Fibroblast of villous mesenchyme (primary cell): ENCODE results near the gene DHRS7. TPM values are rescaled to one million over a fixed set of nuclear protein-coding genes. Genes with fewer than 3 reads are reported as not detected.

Experiments
- DNase-seq: peaks from one replicate; pipeline ENCODE4 v3.0.0-alpha.2; 2010; ENCODE audit warnings: low read depth
- H3K4me3 ChIP-seq: 2 replicates; pipeline ENCODE4 v1.5.1; 2011; ENCODE audit warnings: low read depth, mild to moderate bottlenecking, low read length
- total RNA-seq: library from RNA; depleted of rRNA; stranded (reverse); fragments of >200 nt; gene quantifications from 2 replicates; pipeline ENCODE4 v1.2.3, GENCODE V29; 2012
- TF ChIP-seq, protein P1 (sequence below): IDR thresholded peaks from 2 replicates; pipeline ENCODE4 v1.5.1; 2012; ENCODE audit warnings: low read depth, mild to moderate bottlenecking, low read length; ENCODE audit not compliant: insufficient read depth

DHRS7 gene
- total RNA-seq, 1 donor, result 72.5 TPM

DNA sequence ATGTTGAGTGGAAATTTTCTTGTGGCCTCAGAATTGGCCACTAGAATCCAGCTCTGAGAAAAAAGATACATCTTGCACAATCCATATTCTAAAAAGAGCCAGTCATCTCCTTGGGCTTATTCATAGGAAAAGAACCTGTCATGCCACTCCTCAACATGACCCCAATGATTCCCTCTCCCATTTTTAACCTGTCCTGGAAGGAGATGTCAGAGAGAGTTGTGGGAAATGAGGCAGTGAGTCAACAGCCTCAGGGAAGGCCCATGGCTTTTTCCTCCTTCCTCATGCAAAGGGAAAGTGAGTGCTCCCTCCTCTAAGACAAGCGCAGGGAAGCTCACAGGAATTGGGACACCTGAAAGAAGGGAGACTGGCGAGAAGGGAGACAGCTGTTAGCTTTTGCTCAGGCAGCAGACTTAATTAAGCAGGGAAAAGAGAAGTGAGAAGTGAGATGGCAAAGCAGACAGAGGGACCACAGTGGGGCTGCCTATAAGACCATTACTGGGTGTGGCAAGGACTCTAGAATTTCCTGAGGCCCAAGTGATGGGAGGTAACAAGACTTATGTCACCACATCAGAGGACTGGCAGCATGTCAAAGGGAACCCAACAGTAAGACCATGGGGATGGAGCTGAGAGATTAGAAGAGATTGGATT is 10.2 kb upstream of the DHRS7 start:
- no peak for DNase-seq
- TF ChIP-seq, protein P1, sequence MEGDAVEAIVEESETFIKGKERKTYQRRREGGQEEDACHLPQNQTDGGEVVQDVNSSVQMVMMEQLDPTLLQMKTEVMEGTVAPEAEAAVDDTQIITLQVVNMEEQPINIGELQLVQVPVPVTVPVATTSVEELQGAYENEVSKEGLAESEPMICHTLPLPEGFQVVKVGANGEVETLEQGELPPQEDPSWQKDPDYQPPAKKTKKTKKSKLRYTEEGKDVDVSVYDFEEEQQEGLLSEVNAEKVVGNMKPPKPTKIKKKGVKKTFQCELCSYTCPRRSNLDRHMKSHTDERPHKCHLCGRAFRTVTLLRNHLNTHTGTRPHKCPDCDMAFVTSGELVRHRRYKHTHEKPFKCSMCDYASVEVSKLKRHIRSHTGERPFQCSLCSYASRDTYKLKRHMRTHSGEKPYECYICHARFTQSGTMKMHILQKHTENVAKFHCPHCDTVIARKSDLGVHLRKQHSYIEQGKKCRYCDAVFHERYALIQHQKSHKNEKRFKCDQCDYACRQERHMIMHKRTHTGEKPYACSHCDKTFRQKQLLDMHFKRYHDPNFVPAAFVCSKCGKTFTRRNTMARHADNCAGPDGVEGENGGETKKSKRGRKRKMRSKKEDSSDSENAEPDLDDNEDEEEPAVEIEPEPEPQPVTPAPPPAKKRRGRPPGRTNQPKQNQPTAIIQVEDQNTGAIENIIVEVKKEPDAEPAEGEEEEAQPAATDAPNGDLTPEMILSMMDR, result no peak
- no peak overlapping the region for H3K4me3 ChIP-seq

DNA sequence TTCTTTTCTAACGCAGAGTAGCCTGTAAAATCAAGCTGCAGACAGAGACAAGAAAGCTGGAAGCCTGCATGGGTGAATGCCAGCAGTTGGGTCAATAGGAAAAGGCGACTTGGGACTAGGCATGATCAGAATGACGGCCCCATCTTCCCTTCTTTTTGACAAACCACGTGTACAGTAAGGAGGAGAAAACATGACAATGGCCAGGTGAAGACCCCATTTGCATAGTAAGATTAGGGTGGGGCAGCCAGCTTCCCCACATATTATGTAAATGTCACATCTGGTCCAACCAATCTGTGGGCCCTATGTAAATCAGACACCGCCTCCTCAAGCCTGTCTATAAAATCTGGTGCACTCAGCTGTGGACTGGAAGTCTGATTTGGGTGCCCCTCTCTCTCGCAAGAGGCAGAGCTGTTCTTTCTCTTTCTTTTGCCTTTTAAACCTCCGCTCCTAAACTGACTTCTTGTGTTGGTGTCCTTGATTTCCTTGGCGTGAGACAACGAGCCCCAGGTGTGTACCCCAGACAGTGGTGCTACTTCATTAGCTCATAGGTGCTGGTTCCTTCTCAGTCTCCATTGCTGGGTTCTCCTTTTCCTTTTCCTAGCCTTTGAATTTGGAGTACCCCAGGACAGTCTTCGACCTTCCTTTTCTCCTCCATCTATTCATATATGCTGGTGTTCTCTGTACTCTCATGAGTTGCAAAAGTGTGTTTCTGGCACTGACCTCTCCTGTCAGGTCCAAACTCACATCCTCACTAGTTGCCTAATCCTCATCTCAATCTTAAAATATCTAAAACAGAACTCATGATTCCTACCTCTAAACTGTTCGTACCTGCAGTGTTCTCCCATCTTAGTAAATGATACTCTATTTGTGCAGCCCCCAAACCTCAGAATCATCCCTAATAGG is 9.4 kb upstream of the DHRS7 start:
- TF ChIP-seq, protein P1, result no peak

DNA sequence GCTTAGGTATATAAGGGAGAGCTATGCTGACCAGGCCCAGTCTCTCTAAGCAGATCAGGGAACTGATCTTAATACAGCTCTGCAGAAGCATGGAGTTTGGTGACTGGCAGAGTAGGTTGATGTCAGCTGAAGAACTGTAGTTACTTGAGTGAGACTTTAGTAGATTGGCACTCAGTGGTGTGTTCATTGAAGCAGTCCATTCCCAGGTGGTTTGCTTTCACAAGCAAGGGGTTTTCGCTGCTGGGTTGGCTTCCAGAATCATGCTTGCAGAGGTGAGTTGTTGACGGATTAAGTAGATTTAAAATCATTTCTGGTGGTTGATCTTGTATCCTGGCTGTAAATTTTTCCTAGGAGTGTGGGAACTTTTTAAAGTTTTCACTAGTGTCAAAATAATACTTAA is 6.5 kb upstream of the DHRS7 start:
- TF ChIP-seq, protein P1, result no peak
- no peak for DNase-seq
- no peak overlapping the region for H3K4me3 ChIP-seq

More for the DNA sequence above, 9.4 kb upstream of the DHRS7 start:
- no peak overlapping the region for H3K4me3 ChIP-seq
- no peak for DNase-seq

DNA sequence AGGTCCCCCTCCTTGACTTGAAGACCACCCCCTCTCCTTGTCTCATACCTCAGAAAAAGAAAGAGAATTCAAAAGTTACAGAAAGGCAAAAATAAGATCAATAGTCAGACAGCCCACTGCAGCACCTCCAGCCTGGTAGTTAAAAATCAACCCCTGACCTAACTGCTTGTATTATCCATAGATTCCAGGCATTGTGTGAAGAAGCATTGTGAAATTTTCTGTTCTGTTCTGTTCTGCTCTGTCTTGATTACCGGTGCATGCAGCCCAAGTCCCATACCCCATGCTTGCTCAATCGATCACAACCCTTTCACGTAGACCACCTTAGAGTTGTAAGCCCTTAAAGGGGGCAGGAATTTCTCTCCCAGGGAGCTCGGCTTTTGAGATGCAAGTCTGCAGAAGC is 5.8 kb upstream of the DHRS7 start:
- TF ChIP-seq, protein P1, result no peak

DNA sequence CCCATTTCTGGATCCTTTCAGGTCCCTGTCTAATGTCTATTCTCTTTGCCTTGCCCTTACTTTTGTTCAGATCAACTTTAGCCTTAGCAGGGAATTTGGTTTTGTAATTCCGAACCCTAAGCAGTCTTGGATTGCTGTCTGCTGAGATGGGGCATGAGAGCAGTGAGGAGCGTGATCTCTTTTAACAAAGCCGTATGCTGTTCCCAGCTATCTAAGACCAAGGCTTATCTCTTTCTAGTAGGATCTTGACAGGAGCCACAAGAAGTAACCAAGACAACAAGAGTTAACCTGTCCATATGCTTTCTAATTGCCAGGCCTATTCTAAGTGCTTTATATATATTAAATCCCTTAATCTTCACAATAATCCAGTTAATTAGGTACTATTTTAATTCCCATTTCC is 4.5 kb upstream of the DHRS7 start:
- H3K4me3 ChIP-seq, result no peak overlapping the region
- TF ChIP-seq, protein P1, result no peak
- DNase-seq, result no peak

More for the DNA sequence above, 5.8 kb upstream of the DHRS7 start:
- DNase-seq, result no peak
- no peak overlapping the region for H3K4me3 ChIP-seq

DNA sequence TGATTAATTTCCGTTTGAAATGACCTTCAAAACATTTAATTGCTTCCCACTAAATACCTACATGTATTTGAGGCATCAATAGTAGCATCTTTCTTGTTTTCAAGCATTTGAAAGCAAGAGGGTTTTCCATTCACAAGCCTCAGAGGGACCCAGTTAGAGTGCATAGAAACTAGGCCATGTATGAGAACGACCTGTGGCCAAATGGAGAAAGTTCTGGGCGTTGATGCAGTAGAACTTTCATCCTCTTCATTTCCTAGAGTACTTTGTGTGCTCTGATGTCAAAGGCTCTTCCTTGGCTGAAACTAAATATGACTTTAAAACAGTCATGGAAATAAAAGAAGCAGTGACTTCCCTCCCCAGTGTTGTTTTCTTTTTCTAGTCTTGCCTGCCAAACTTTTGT is 944 bp upstream of the DHRS7 start:
- no peak for DNase-seq
- H3K4me3 ChIP-seq, result no peak overlapping the region
- TF ChIP-seq, protein P1, result no peak
